ENCODE results near the gene RPL12. TPM values are rescaled to one million over a fixed set of nuclear protein-coding genes. Genes with fewer than 3 reads are reported as not detected.

RPL12 gene
- total and polyA plus RNA-seq, 9 of the 15 experiments (the other 6 are each of a cell fraction or from before 2014, with no cell fraction given): 1,614 to 4,558 (median 2,531) TPM

GRCh38 chr9:127438394-127438793 is 12.8 kb downstream of the RPL12 start (continued):
- no peak for TF ChIP-seq RREB1 (CRISPR knock-in tag; IDR thresholded peaks at IDR 0.05)

- Histone ChIP-seq H4K20me1 (replicated peaks; ENCODE audit: control insufficient read depth, insufficient read depth, low read length) (no peaks in the 10 kb centered on the region), H3K79me2 (ENCODE audit: control insufficient read depth, insufficient read depth, low read length) (no peaks in the 10 kb centered on the region), H3K27me3 (ENCODE audit: control insufficient read depth in 2 of 2, insufficient read depth in 2 of 2, low read length in 2 of 2) (no peaks in the 10 kb centered on the region), H3K4me3 (no peak overlapping the region), H3K9ac (ENCODE audit: insufficient read depth in 1 of 2, low read depth in 2 of 2, low read length in 2 of 2) (no peak overlapping the region), H3K9me3 (replicated peaks; ENCODE audit: control insufficient read depth, insufficient read depth, low read depth, low read length) (no peaks in the 10 kb centered on the region), H2AFZ (ENCODE audit: low read depth, low read length) (no peak overlapping the region), H3K9me1 (ENCODE audit: control insufficient read depth, insufficient read depth, low read length) (no peaks in the 10 kb centered on the region), H3K36me3 (ENCODE audit: control insufficient read depth, insufficient read depth, low read length) (peaks cover 84% of the 10 kb centered on the region), H3K4me2 (ENCODE audit: insufficient read depth, low read length) (no peak overlapping the region), H3K4me1 (replicated peaks in 1 of 2; ENCODE audit: control insufficient read depth in 2 of 2, insufficient read depth in 2 of 2, low read length in 2 of 2) (no peaks in the 10 kb centered on the region), H3K27ac (ENCODE audit: extremely low read depth, low read depth, low read length) (no peak overlapping the region)
- peak; percentile 23 to 34 (median 28); a peak in 2 of 6 replicates for TF ChIP-seq CTCF (IDR thresholded peaks at IDR 0.05 in 2 of 3, conservative IDR thresholded peaks at IDR 0.05 in 1 of 3; ENCODE audit: insufficient read depth in 2 of 3, low read depth in 1 of 3, low read length in 3 of 3)
- TF ChIP-seq TAF15 (IDR thresholded peaks at IDR 0.05; ENCODE audit: low read depth, low read length): no peak
- no peak for TF ChIP-seq ZNF311 (CRISPR knock-in tag; IDR thresholded peaks at IDR 0.05)
- WGBS (ENCODE audit: insufficient coverage, low coverage, missing lambda C conversion rate): 88% methylated on average over 11 of the region's 12 CpGs
- POLR2A ChIA-PET: no interaction called here
- CTCF ChIA-PET (ENCODE audit: low intra/inter-chr PET ratio): no interaction called here
- DNase-seq (ENCODE audit: extremely low read depth in 1 of 4, low spot score in 3 of 4): no peak
- peak; percentile 19 for FAIRE-seq
- in situ Hi-C loops (cut with MboI): no loop called here
- ATAC-seq: no peak
- no TSS peak for BruUV-seq (replicated peaks)
- intact Hi-C loops (cut with micrococcal nuclease): no loop called here
Measured at GRCh38 chr9:127437497-127438264, 13.5 kb downstream of the RPL12 start.

Data from K562 (cell line).